ENCODE results near the gene CAPN12.

DNA sequence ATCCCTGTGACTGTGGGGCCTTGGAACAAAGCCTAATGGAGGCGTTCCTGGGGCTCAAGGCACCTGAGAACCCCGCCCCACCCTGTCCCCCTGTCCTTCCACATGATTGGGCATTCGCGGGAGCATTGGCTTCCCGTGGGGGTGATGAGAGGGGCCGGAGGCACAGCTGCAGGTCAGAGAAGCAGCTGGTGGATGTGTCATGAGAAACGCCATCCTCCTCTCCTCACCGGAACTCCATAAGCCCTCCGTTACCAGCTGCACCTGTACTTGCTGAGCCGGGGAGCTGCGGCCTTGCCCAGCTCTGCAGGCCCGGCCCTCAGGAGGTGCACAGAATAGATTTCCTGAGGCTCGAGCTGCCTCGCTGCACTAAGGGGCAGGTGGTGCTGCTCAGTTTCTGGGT, 42.0 kb downstream of the CAPN12 start:
- TF ChIP-seq EZH2phosphoT487 (IDR thresholded peaks at IDR 0.05; ENCODE audit: unreplicated experiment) (no peak), CTCF (conservative IDR thresholded peaks at IDR 0.05; ENCODE audit: low read depth in 2 of 2) (no peak), ZNF114 (CRISPR knock-in tag; IDR thresholded peaks at IDR 0.05) (no peak), EZH2 (IDR thresholded peaks at IDR 0.05; ENCODE audit: low read depth, unreplicated experiment) (no peak)
